PC-9 (cell line): ENCODE data around the gene EHBP1.
"Not testable (repeated sequence)": the region's sequence is repeated elsewhere in the genome, so short reads cannot be mapped to it uniquely, and the experiment has no call there.

Experiments used
- CTCF ChIP-seq: fragments of 200-600 bp; sonication (generic); conservative IDR thresholded peaks from 2 replicates; pipeline ENCODE4 v1.6.1; 2017; ENCODE audit warnings: mixed run types, antibody characterized with exemption, mild to moderate bottlenecking, moderate library complexity
- EZH2 ChIP-seq: fragments of 200-600 bp; sonication (generic); IDR thresholded peaks from 2 replicates; pipeline ENCODE4 v1.8.0; 2017; ENCODE audit warnings: antibody characterized with exemption, low read depth

- not testable (repeated sequence) for TF ChIP-seq CTCF, EZH2
These were observed 314.2 kb downstream of the EHBP1 start for GRCh38 chr2:63019686-63020085.
